Small intestine (tissue), 7 donors: ENCODE measurements around the gene GPX4. TPM values are rescaled to one million over a fixed set of nuclear protein-coding genes. Genes with fewer than 3 reads are reported as not detected.

Experiments
- DNase-seq, 2 donors: peaks; one replicate each; pipeline versions ENCODE4 v3.0.0 to v3.0.0-alpha.2; 2013
- FAIRE-seq: peaks from 2 replicates; lab custom pipeline; 2012; peaks lifted over from hg19 to GRCh38; lab: Jason Lieb, UNC
- H3K27ac ChIP-seq, 3 donors: one replicate each; pipeline ENCODE4 v1.5.1; 2013; ENCODE audit warnings: low read length in 2 of 3, mild to moderate bottlenecking in 2 of 3, control low read depth in 1 of 3, inconsistent platforms in 1 of 3, low read depth in 1 of 3, moderate library complexity in 1 of 3
- H3K27me3 ChIP-seq, 3 donors: one replicate each; pipeline ENCODE4 v1.6.1; 2013; ENCODE audit warnings: low read length in 3 of 3, inconsistent platforms in 1 of 3; ENCODE audit not compliant: control insufficient read depth in 3 of 3, insufficient read depth in 3 of 3
- H3K36me3 ChIP-seq, 3 donors: one replicate each; pipeline ENCODE4 v1.6.1; 2013; ENCODE audit warnings: low read length in 3 of 3, inconsistent platforms in 1 of 3, low read depth in 1 of 3, mild to moderate bottlenecking in 1 of 3, moderate library complexity in 1 of 3; ENCODE audit not compliant: control insufficient read depth in 3 of 3, insufficient read depth in 2 of 3
- H3K4me1 ChIP-seq, 3 donors: one replicate each; pipeline ENCODE4 v1.6.1; 2013; ENCODE audit warnings: low read length in 2 of 3, inconsistent platforms in 1 of 3, low read depth in 1 of 3, mild to moderate bottlenecking in 1 of 3, moderate library complexity in 1 of 3; ENCODE audit not compliant: control insufficient read depth in 3 of 3, insufficient read depth in 2 of 3
- H3K4me3 ChIP-seq, 3 donors: one replicate each; pipeline ENCODE4 v1.5.1; 2013; ENCODE audit warnings: low read length in 3 of 3, control low read depth in 1 of 3, inconsistent platforms in 1 of 3, low read depth in 1 of 3, mild to moderate bottlenecking in 1 of 3, moderate library complexity in 1 of 3
- H3K9me3 ChIP-seq, 2 donors: one replicate each; pipeline ENCODE4 v1.6.1; 2013; ENCODE audit warnings: low read depth in 1 of 2, low read length in 1 of 2; ENCODE audit not compliant: control insufficient read depth in 2 of 2, insufficient read depth in 1 of 2
- WGBS, 3 donors: extraction: QIAGEN DNeasy Blood & Tissue Kit; methylation state at CpG; one replicate each; pipeline ENCODE4 v1.1.7; 2013; 5-methylcytosine and 5-hydroxymethylcytosine counted together
- polyA plus RNA-seq, 4 donors: library from polyadenylated mRNA; stranded (reverse) in 3 of 4; unstranded in 1 of 4; fragments of 200-250 nt in 3 of 4; fragments of 120-200 nt in 1 of 4; gene quantifications; one replicate each; pipeline versions ENCODE4 v1.2.1 to v1.2.3, GENCODE V29; 2013
- donor health status: healthy with polysubstance abuse.
- donor health status: control.
- donor health status: control.
- donor health status: Bipolar disorder and iron deficiency.
- donor health status: healthy.

Gene GPX4
- polyA plus RNA-seq, 4 donors: 335 to 1,298 (median 781) TPM

DNA sequence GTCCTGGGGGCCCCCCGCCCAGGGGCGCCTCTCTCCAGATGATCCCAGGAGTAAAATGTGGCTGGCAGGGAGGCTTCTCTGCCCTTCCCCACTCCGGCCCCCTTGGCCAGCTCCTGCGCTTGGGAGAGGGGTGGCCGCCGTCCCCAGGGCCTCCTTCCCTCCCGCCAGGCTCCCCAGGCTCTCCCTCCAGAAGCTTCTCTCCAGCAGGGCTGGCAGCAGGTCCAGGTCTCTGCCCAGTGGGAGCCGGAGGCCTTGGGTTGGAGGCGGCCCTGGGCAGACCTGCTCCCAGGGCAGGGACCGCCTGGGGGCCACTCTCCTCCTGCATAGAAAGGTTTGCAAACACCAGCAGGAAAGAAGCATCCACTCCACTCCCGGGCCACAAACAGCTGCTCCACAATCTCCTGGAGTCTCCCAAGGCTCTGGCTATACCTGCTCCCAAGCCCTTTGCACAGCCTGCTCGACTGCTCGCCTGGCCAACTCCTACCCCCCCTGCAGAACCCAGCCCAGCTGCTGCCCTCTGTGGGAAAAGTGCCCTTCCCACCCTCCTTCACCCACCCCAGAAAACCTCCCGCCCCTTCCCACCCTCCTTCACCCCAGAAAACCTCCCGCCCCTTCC is 44.2 kb downstream of the GPX4 start:
- H3K27me3 ChIP-seq: no peaks in the 10 kb centered on the region
- WGBS, 3 donors: 87 to 90% (median 88%) methylated on average over 14 to 15 of the region's 15 CpGs
- no peak overlapping the region for H3K27ac ChIP-seq
- no peak for DNase-seq
- no peak for FAIRE-seq
- H3K4me3 ChIP-seq: no peak overlapping the region
- no peaks in the 10 kb centered on the region for H3K4me1 ChIP-seq
- H3K36me3 ChIP-seq: peaks cover 10 to 85% (median 22%) of the 10 kb centered on the region in 3 donors
- no peaks in the 10 kb centered on the region for H3K9me3 ChIP-seq

DNA sequence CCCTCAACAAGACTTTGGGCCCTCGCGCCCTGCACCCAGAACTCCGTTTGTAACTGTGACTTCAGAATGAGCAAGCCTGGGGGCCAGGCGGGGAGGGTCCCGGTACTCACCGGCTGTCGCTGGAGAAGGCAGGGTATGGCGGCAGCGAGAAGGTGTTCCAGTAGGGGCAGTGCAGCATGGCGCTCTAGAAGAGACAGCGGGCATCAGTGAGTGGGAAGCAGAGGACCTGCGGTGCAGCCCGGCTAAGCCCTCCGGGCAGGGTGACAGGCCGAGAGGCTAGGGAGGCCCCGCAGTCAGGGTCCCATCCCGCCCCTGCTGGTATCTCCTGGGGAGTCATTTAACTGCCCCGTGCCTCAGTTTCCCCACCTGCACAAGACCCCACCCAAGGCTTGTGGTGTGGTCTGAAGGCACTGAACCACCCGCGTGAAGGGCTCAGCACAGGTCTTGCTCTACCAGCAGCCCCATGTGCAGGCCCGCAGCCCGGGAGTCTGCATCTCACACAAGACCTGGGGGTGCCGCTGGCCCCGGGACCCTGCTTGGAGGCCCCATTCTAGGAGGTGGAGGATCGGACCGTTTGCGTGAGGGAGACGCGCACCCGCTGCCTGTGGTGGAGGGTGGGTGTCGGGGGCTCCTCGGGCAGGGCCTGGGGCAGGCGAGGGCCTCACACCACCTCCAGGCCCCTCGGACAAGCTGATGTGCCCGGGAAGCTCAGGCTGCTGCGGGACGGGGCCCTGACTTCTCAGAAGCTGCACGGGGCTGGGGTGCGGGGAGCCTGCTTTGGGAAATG is 45.7 kb downstream of the GPX4 start:
- WGBS, 3 donors: 94 to 97% (median 95%) methylated on average over 38 to 39 of the region's 39 CpGs
- H3K4me3 ChIP-seq: no peak overlapping the region
- H3K36me3 ChIP-seq: peaks cover 12 to 82% (median 18%) of the 10 kb centered on the region in 3 donors
- no peaks in the 10 kb centered on the region for H3K4me1 ChIP-seq
- H3K27ac ChIP-seq: no peak overlapping the region
- DNase-seq (no peak), FAIRE-seq (no peak)
- no peaks in the 10 kb centered on the region for H3K9me3 ChIP-seq
- H3K27me3 ChIP-seq: no peaks in the 10 kb centered on the region

DNA sequence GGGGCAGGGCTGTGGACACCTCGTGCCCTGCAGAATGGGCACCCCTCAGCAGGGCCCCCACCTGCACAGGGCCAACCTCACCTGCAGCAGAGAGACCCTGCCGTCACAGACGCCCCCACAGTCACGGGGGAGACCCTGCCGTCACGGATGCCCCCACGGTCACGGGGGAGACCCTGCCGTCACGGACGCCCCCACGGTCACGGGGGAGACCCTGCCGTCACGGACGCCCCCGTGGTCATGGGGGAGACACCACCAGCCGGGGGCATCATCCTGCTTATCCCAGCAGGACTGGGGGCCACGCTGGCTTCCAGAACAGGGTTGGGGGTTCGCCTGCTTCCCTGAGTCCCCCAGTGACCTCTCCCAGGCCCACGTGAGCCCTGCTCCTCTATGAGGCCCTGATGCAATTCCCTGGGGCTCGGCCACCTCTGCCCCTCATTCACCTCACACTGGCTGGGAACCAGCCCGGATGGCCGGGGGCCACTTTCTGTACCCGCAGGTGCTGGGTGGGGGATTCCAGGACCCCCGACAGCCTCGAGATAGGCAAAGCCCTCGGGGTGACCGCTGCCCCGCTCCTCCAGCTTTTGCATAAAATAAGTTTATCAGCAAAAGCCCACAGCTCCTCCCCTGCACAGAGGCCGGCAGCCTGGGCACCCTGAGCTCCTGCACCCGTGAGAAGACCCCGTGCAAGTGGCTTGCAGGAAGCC is 46.7 kb downstream of the GPX4 start:
- Histone ChIP-seq H3K36me3 (peaks cover 12 to 84% (median 18%) of the 10 kb centered on the region in 3 donors), H3K4me3 (no peak overlapping the region), H3K9me3 (no peaks in the 10 kb centered on the region), H3K27me3 (no peaks in the 10 kb centered on the region), H3K4me1 (peaks cover 0 to 9% (median 0%) of the 10 kb centered on the region in 3 donors), H3K27ac (no peak overlapping the region)
- FAIRE-seq (no peak), DNase-seq (no peak)
- 91 to 97% (median 92%) methylated on average over 26 to 33 of the region's 33 CpGs for WGBS, 3 donors

DNA sequence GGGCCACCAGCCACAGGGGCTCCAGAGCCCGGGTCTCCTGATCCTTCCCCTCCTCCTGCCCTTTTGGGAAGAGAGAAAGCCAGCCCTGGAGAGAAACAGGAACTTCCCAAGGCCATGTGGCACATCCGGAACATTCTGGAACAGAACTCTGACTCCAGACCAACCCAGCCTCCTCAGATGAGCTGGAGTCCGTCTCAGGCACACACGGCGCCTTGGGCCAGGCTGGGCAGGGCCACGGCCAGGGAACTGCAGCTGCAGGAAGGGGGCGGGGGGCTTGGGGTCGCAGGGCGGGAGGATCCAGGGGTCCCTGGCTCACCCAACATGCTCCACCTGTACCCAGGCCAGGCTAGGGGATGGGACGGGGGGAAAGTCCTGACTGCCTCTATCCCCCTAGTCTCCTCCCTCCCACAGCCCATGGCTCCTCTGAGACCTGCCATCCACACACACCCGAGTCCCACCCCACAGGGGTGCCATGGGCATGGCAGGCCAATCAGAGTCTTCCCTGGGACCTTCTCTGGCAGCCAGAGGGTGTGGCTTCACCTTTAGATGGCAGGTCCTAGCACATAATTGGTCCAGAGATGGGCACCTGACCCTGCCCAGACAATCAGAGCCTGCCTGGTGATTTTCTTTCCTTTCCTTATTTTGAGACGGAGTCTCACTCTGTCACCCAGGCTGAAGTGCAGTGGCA is 47.4 kb downstream of the GPX4 start:
- H3K36me3 ChIP-seq: peaks cover 10 to 83% (median 18%) of the 10 kb centered on the region in 3 donors
- peaks cover 0 to 16% (median 4%) of the 10 kb centered on the region in 3 donors for H3K4me1 ChIP-seq
- FAIRE-seq (no peak), DNase-seq (no peak)
- H3K4me3 ChIP-seq: no peak overlapping the region
- WGBS, 3 donors: 86 to 95% (median 91%) methylated on average over 11 to 12 of the region's 12 CpGs
- no peaks in the 10 kb centered on the region for H3K27me3 ChIP-seq
- H3K27ac ChIP-seq: peak overlapping the region in 1 of 3 donors; percentile 71
- no peaks in the 10 kb centered on the region for H3K9me3 ChIP-seq

DNA sequence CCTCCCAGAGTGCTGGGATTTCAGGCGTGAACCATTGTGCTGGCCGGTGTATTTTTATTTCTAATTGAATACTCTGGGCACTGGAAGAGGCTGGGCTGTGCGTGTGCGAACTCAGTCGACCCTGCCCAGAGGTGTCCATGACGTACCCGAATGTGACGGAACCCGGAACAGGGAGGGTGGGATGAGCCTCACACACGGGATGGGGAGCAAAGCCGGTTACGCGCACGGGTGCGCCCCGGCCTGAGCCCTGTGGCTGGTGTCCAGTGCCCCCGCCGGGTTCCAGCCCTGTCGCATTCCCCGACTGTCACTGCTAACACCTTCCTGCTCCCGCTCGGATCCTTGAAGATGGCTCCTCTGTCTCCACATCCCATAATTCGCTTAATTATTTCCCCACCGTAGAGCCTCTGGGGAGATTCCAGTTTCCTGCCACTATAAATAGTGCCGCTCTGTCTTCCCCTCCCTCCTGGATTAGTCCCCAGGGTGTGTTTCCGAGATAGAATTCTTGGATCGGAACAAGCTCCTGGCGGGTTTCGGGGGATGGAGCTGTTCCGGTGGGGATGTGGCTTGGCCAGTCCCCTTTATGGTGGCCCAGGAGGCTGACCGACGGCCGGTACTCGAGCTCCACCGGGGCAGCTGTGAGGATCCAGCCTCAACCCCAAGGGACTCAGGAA is 48.3 kb downstream of the GPX4 start:
- WGBS, 3 donors: 89 to 92% (median 90%) methylated on average over 30 to 35 of the region's 35 CpGs
- Histone ChIP-seq H3K27me3 (no peaks in the 10 kb centered on the region), H3K36me3 (peaks cover 10 to 84% (median 14%) of the 10 kb centered on the region in 3 donors), H3K4me3 (no peak overlapping the region), H3K4me1 (peaks cover 0 to 16% (median 4%) of the 10 kb centered on the region in 3 donors), H3K27ac (peak overlapping the region in 1 of 3 donors; percentile 65), H3K9me3 (no peaks in the 10 kb centered on the region)
- DNase-seq (no peak), FAIRE-seq (no peak)

DNA sequence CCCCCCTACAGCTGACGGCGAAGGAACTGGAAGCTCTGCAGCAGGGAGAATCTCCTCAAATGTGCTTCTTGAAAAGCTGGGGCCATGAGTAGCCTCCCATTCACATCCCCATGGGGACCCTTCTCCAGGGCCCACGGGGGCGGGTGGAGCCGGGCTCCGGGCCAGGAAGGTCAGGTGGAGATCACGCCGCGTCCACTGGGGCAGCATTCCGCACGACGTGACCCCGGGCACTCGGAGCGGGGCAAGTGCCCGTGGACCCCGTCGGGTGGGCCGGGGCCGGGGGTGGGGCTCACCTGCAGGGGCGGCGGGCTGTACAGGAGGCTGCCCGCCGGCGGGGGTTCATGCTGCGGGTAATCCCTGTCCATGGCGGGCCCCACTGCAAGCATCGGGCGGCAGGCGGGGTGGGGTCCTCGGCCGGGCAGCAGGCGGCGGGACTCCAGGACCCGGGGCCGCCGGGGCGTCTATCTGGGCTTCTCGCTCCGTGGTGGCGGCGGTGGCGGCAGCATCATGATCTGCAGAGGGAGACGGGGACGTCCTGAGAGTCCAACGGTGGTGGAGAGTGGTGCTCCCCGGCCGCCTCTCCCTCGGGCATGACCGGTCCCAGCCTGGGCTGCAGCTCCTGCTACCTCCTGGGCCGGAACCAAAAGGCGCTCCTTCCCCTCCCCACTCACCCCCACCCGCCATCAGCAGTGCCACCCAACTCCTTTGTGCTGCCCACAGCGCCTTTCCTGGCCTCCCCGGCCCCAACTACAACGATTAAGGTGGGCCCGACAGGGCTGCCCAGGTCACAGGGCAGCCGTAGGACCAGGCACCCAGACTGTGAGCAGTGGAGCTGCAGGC is 50.3 kb downstream of the GPX4 start:
- no peak for FAIRE-seq
- Histone ChIP-seq H3K4me1 (peaks cover 0 to 16% (median 4%) of the 10 kb centered on the region in 3 donors), H3K4me3 (no peak overlapping the region)

DNA sequence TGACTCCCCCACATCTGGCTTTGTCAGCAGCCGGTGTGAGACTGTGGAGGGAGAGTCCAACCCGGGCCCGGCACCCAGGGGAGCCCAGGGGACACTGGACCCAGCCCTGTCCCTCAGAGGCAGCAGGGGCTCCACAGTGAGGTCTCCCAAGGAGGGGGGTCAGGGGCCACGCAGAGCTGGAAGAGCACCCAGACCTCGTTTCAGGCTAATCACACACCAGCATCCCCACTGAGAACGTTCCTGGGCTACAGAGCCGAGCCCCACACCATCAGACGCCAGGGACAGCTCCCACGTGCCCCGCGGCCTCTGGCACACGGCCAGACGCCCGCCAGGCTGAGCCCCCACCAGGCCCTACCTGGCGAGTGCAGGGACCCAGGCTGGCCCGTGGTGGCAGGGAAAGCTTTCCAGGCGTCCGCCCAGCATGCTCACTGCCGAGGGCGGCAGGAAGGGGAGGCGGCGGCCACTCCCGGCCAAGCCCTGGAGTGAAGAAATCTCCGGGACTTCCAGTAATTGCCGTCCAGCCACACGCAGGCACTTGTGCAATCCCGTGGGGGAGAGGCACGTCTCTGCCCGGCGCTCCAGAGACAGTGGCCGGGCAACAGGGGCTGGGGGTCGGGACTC is 51.0 kb downstream of the GPX4 start:
- peak overlapping the region; percentile 52 to 92 (median 65) for H3K27ac ChIP-seq
- H3K4me1 ChIP-seq: peaks cover 0 to 16% (median 4%) of the 10 kb centered on the region in 3 donors
- H3K27me3 ChIP-seq: no peaks in the 10 kb centered on the region
- DNase-seq: peak; percentile 83 to 85
- 39 to 45% (median 40%) methylated on average over 26 to 32 of the region's 32 CpGs for WGBS, 3 donors
- no peaks in the 10 kb centered on the region for H3K9me3 ChIP-seq
- H3K36me3 ChIP-seq: peaks cover 9 to 81% (median 14%) of the 10 kb centered on the region in 3 donors
- no peak overlapping the region for H3K4me3 ChIP-seq
- FAIRE-seq: no peak

More for the DNA sequence above, 50.3 kb downstream of the GPX4 start:
- no peaks in the 10 kb centered on the region for H3K9me3 ChIP-seq
- H3K36me3 ChIP-seq: peaks cover 10 to 88% (median 14%) of the 10 kb centered on the region in 3 donors
- 94 to 96% (median 95%) methylated on average over 43 to 58 of the region's 58 CpGs for WGBS, 3 donors
- DNase-seq: no peak
- H3K27ac ChIP-seq: peak overlapping the region; percentile 52 to 92 (median 65)
- H3K27me3 ChIP-seq: no peaks in the 10 kb centered on the region
